HS-27A (cell line): ENCODE measurements around the gene MOGAT1.
"Not testable (repeated sequence)": the region's sequence is repeated elsewhere in the genome, so short reads cannot be mapped to it uniquely, and the experiment has no call there.

ENCODE experiments used
- DNase-seq: peaks from one replicate; pipeline ENCODE4 v3.0.0-alpha.2; 2012; ENCODE audit warnings: low read depth, missing footprints

Gene MOGAT1

DNA sequence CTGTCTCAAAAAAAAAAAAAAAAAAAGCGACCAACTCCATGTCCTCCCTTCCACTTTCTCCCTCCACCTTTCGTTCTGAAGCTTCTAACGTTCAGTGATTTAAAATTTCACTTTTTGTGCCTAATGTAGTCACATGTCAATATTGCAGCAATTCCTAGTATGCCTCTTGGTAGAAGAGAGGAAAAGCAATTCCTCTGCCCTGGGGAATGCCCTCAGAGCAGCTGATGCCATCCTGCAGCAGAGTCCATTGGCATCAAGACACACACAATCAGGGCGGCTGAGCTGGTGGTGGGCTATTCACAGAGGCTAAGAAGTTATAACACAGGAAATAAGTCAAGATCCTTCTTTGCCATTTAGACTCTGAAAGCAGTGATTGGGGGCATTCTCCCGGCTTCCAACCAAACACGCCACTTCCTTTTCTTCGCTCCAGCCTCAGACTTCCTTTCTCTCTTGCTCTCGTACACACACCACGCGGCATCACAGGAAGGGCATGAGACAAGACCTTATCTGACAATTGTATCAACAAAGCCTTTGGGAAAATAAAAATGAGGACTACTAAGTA lies 71.9 kb downstream of the MOGAT1 start:
- no peak for DNase-seq

DNA sequence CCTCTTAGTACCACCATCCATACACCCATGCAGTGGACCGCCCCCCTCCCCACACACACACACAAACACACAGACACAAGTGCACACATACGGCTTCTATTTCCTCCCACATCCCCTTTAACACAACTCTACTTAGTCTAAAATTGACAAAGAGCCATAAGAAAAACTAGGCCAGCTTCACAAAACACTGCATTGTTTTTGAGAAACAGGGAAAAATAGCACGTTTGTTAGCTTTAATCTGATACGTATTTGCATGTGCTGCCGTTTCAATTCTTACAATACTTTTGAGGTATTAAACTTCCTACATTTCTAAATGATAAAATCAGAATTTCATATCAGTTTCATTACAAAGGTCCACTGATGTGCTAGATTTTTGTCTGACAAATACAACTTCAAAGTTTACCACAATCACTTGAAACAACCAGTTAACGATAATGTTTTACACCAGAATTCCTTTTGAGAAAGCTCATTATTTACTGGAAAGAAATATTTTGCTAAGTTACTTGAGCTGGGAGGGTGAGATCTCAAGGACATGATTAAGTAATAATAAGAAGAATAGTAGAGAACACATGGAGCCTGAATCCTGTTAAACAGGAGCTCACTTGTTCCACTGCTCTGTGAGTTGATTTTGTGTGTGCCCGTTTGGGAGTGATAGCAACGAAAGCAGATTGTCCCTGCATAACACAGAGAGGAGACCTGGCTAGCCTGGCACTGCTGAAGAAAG lies 74.5 kb downstream of the MOGAT1 start:
- no peak for DNase-seq

- DNase-seq: no peak
Observed at GRCh38 chr2:222747526-222748160, 76.2 kb downstream of the MOGAT1 start.

DNA sequence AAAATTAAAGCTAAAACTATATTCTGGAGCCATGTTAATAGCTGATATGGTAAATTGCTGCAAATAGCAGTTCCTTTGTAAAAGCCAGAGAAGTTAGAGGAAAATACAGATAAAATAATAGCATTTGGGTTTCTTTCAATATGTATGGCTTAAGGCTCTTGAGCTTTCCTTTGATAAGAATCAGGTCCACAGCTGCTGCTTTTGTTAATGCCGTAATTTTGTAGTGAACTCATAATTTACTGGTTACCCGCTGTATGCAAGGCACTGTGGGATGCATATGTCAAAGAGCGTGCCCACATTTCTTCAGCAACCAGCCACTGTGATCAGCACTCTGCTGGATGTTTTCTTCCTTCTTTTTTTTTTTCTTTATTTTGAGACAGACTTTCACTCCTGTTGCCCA lies 79.1 kb downstream of the MOGAT1 start:
- no peak for DNase-seq

- no peak for DNase-seq
Observed at GRCh38 chr2:222751238-222751637, 79.8 kb downstream of the MOGAT1 start.

DNA sequence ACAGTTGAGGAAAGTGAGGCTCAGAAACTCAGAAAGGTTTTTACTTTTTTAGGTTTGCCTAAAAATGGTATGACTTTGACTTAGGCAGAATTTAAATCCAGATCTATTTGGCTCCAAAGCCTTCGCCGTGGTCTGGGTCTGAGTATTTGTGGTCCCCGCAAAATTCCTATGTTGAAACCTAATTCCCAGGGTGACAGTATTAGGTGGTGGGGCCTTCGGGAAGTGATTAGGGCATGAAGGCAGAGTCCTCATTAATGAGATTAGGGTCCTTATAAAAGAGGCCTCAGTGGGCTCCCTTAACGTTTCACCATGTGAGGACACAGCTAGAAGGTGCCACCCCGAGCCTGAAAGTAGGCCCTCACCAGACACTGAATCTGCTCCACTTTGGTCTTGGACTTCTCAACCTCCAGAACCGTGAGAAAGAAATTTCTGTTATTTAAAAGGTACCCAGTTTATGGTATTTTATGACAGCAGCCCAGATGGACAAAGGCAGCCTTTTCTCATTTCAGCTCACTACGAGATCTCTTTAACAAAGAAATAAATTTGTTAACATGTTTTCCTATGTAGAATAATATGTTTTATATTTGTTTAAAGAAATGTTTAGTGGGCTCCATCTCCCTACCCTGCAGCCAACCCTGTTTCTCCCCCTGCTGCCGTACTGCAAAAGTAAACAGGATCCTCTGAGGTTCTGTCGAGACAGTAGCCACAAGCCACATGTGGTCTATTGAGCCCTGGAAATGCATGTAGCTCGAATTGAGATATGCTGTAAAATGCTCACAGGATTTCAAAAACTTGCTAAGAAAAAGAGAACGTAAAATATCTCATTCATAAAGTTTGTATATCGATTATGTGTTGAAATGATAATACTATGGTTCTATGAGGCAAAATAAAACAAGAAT lies 80.6 kb downstream of the MOGAT1 start:
- DNase-seq: no peak

DNA sequence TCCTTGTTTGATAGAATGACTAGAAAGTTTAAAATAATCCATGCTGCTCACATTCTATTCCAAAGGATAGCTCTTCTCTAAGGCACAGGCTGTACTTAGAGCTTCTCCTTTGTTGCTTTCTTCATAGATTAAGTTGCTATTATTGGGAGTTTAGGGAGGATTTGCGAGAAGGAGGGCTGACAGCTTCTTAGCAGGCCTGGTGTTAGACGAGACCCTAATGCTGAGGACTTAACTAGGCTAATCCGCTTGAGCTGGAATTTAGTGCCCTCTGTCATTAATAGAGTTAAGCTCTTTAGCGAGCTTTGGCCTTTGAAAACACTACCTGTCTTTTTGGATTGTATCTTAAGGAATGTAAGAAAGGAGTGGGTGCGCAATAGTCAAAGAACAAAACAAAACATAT lies 81.3 kb downstream of the MOGAT1 start:
- no peak for DNase-seq

DNA sequence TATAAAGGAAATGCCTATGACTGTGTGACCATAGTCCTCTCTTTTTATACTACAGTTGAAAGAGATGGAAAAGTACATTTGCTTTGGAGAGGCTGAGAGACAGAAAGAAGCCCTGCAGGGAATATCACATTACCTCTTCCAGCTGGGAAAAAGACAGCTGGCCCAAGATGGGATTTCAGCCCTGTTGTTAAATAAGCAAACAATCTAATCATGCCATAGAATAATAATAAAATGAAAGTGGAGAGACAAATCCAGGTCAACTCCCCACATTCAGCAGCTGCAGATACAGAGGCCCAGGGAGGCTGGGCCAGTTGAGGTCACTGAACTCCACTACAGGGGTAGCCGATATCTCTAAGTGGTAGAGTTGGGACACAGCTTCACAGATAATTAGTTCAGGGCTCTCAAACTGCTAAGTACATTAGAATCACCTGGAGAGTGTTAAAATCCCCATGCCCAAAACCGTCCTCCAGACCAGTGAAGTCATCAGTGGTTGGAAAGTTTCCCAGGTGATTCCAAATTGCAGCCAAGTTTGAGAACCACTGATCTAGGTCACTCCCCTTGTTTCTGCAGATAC lies 81.9 kb downstream of the MOGAT1 start:
- DNase-seq: no peak

DNA sequence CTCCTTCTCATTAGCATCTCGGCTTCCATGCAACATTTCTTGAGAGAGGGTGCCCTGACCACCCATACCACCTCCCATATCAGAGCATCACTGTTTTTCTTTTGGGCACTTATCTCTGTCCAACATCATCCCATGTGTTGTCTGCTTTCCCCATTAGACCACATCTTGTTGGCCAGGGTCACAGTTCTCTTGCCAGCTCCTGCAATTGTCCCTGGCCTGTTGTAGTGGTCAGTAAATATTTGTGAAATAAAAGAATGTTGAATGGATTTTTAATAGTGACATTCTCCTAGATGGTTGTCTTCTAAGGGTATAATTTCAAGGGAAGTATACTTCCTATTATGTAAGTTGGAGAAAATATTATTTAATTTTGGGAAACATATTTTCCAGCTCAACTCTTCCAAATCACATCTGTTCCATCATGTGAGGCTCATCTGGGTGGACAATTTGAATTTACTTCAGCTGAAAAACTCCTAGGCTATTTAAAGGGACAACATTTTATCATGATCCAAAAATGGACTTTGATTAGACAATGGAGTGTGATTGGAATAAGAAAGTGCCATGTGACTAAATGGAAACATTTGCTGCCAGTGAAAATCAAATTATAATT lies 83.0 kb downstream of the MOGAT1 start:
- DNase-seq: no peak

- DNase-seq: not testable (repeated sequence)
Observed at GRCh38 chr2:222755593-222755992, 84.1 kb downstream of the MOGAT1 start.

GRCh38 chr2:222756362-222756831 lies 84.9 kb downstream of the MOGAT1 start:
- DNase-seq: peak; percentile 7

DNA sequence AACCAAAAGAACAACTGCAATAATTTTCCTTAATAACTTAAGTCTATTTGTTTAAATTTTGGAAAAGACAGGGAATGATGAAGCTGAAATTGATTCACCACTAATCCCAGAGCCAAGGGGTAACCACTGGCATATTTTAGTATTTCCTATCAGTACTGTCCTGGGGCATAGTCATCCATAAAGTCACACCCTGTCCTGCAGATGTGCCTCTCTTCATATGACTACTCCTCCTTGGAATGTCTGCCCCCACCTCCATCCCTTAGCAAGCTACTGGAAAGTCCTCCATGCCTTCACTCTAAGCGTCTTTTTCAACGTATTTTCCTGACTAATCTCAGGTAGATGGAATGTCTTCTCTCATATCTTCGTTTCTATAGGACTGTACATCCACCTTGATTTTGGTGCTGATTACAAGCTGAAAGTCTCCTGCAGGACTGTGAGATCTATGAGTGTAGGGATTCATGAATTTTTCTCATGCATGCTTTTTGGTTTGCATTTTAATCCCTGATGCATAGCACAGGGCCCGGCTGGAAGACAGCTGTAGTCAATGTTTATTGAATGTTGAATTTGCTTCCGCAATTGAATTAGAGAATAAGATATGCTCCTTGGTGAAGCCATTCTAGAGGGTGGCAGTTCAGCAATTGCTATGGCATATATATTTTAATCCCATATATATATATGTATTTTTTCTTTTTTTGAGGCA lies 85.6 kb downstream of the MOGAT1 start:
- peak; percentile 74 for DNase-seq
